GM21723 (cell line): Measurements from ENCODE around the gene MYO1H.
A peak's percentile ranks its signal among the peaks of the same experiment; 100 is the strongest.
"Not testable (repeated sequence)": the region's sequence is repeated elsewhere in the genome, so short reads cannot be mapped to it uniquely, and the experiment has no call there.

Experiments used
- ATAC-seq: cut with Tn5 transposase; IDR thresholded peaks from one replicate; pipeline ENCODE4 v1.9.1; 2021; ENCODE audit warnings: mild to moderate bottlenecking, moderate library complexity; ENCODE audit not compliant: unreplicated experiment

Gene MYO1H

GRCh38 chr12:109406147-109406546 is 58.4 kb downstream of the MYO1H start:
- not testable (repeated sequence) for ATAC-seq

DNA sequence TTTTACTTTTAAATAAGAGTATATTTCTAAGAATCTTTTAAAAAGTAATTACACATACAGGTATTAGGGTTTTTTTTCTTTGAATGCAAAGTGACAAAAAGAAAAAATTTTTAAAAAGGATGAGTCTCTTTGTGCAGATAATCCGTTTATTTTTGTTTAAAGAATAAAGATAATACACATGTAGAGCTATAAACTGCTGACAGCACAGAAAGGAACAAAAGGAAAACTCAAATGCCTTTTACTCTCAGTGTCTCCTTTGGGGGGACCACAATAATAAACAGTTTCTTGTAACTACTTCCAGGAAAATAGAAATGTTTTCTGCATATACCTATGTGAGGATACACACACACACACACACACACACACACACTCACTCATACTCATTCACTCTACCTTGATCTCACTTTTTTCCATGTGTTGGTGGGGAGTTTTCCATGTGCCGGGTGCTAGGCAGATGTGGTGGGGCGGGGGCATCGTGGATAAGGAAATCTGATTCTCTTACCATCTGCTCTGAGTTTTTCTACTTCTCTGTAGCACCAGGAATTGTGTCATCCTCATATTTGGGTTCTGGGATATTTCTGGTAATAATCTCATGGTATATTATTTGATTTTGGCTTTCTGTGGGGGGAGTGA is 71.3 kb downstream of the MYO1H start:
- ATAC-seq: no peak

- ATAC-seq: no peak
These were observed 73.8 kb downstream of the MYO1H start for GRCh38 chr12:109421355-109422087.

GRCh38 chr12:109422251-109422650 is 74.6 kb downstream of the MYO1H start:
- no peak for ATAC-seq

DNA sequence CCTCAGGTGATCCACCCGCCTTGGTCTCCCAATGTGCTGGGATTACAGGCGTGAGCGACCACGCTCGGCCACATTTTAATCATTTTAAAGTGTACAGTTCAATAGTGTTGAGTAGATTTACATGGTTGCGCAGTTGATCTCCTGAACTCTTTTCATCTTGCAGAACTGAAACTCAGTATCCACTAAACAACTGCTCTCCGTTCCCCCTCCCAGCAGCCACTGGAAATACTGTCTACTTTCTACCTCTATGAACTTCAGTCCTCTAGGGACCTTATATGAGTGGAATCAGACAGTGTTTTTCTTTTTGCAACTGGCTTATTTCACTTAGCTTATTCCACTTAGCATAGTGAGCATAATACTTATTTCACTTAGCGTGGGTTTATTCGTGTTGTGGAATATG is 75.7 kb downstream of the MYO1H start:
- ATAC-seq: no peak

GRCh38 chr12:109428037-109428629 is 80.4 kb downstream of the MYO1H start:
- peak; percentile 66 for ATAC-seq

GRCh38 chr12:109428804-109429203 is 81.1 kb downstream of the MYO1H start:
- not testable (repeated sequence) for ATAC-seq

DNA sequence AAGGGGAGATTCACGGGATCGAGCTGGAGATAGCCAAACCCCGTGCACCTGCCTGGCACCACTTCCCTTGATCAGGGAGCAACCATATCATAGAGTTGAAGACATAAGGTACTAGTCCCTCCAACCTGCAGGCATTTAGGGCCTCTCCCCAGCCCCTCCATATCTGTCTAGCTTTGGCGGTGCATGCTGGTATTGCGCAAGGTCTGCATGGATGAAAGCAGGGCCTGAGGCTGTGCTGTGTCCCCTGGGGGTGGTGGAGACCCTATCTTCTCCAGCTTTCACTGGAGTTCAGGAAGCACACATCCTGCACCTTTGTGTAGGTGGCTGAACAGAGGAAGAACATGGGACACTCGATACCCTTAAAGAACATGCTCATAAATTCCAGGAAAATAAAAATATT is 82.5 kb downstream of the MYO1H start:
- ATAC-seq: no peak

DNA sequence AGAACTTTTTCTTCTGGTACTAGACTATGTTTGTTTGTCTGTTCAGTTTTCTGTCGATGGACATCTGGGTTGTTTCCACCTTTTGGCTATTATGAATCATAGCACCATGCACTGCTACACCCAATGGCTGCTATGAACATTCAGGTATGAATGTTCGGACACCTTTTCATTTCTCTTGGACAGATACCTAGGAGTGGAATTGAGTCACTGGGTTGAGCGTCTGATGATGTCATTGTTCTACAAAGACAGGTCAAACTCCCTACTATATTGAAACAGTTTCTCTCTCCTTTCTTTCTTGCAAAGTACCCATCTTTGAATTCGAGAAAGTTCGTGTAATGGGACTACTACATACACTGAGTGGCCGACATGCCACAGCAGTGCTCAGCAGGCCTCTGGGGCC is 84.7 kb downstream of the MYO1H start:
- no peak for ATAC-seq

GRCh38 chr12:109432842-109433304 is 85.2 kb downstream of the MYO1H start:
- no peak for ATAC-seq

- no peak for ATAC-seq
These were observed 85.9 kb downstream of the MYO1H start for GRCh38 chr12:109433618-109434017.

DNA sequence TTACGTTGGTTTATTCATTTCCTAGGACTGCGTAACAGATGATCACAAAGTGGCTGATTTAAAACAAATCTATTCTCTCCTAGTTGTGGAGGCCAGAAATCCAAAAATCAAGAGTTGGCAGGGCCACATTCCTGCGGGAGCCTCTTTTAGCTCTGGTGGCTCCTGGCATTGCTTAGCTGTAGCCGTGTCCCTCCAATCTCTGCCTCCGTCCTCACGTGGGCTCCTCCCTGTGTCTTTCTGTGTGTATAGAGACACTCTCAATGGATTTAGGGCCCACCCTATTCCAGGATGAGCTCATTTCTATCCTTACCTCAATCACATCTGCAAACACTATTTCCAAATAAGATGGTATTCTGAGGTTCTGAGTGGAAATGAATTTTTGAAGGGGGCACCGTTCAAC is 86.9 kb downstream of the MYO1H start:
- no peak for ATAC-seq

DNA sequence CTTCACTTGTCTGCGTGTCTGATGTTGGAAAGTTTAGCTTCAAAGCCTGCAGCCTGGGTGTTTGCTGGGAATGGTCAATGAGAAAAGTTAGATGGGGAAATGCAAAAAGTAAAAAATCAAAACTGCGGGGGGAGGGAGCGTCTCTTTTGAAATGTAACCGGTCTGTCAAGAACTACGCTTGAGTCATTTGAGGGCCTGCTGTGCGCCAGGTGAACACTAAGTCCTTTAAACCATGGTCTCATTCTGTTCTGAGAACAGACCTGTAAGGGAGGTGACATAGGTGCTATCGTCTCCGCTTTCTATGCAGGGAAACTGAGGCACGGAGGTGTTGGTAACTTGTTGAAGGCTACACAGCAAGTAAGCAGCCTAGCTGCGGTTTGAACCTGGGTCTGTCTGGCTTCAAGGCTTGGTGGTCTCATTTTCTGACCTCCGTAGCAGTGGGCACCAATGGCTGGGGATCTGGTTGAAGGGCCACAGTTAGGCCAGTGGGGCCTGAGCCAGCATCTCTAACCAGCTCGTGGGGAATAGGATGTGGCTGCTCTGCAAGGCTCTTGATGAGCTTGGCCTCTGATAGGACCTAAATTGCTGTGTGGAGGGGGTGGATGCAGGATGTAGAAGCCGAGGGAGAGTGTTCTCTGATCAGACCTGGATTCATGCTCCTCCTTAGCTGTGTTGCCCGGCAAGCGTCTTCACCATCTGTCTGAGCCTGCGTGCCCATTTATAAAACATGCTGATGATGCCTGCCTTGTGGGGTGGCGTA is 87.9 kb downstream of the MYO1H start:
- no peak for ATAC-seq

DNA sequence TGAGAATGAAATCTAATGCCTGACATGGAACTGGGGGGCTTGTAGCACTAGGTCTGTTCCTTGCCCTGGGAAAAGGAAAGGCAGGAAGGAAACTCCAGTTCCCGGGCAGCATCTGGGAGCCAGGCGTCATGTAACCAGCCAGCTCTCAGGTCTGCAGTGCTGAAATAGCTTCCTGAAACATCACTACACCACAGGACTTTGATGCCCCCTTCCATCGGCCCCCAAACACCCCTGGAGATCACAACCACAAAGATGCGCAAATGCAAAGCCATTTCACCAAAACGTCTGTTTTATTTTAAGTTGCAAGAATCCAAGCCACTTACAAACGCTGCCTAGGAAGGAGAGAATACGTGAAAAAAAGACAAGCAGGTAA is 88.5 kb downstream of the MYO1H start:
- no peak for ATAC-seq

GRCh38 chr12:109439181-109439580 is 91.5 kb downstream of the MYO1H start:
- ATAC-seq: no peak

DNA sequence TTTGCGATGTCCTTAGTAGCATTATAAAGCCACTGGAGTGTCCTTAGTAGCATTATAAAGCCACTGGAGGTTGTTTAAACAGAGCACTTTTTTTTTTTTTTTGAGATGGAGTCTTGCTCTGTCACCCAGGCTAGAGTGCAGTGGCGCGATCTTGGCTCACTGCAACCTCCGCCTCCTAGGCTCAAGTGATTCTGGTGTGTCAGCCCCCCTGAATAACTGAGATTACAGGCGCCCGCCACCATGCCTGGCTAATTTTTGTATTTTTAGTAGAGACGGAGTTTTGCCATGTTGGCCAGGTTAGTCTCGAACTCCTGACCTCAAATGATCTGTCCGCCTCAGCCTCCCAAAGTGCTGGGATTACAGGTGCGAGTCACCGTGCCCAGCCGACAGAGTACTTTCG is 92.3 kb downstream of the MYO1H start:
- ATAC-seq: not testable (repeated sequence)

GRCh38 chr12:109440851-109441490 is 93.3 kb downstream of the MYO1H start:
- no peak for ATAC-seq

GRCh38 chr12:109443794-109444193 is 96.1 kb downstream of the MYO1H start:
- ATAC-seq: no peak

- ATAC-seq: no peak
These were observed 96.6 kb downstream of the MYO1H start for GRCh38 chr12:109444259-109444658.

- no peak for ATAC-seq
These were observed 97.5 kb downstream of the MYO1H start for GRCh38 chr12:109445191-109445609.

DNA sequence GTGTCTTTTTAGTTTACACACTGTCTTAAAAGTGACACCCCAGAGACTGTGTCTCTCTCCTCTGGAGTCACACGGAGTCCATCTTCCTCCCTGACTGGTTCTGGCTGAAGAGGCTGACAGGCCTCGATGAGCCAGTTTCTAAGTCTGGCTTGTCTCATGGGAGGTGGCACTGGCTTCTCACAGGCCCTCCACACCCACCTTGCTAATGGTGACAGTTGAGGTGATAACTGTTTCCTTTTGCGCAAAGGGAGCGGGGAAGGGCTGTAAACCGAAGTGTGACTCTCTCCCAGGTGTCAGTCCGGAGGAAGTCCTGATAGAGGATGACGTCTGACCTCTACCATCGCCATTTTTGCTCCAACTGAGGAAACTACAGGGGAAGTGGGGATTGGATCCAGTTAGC is 99.2 kb downstream of the MYO1H start:
- no peak for ATAC-seq
